SKM-1 treated with dmso at 0.1 percent for 144 hours (cell line): ENCODE results near the gene FRYL.
"Not testable (repeated sequence)": the region's sequence is repeated elsewhere in the genome, so short reads cannot be mapped to it uniquely, and the experiment has no call there.

Experiments used
- DNase-seq: peaks from one replicate; lab custom pipeline; 2025; ENCODE audit not compliant: unreplicated experiment; lab: John Stamatoyannopoulos, UW

The FRYL gene

GRCh38 chr4:48748949-48749596, 31.0 kb downstream of the FRYL start:
- no peak for DNase-seq

DNA sequence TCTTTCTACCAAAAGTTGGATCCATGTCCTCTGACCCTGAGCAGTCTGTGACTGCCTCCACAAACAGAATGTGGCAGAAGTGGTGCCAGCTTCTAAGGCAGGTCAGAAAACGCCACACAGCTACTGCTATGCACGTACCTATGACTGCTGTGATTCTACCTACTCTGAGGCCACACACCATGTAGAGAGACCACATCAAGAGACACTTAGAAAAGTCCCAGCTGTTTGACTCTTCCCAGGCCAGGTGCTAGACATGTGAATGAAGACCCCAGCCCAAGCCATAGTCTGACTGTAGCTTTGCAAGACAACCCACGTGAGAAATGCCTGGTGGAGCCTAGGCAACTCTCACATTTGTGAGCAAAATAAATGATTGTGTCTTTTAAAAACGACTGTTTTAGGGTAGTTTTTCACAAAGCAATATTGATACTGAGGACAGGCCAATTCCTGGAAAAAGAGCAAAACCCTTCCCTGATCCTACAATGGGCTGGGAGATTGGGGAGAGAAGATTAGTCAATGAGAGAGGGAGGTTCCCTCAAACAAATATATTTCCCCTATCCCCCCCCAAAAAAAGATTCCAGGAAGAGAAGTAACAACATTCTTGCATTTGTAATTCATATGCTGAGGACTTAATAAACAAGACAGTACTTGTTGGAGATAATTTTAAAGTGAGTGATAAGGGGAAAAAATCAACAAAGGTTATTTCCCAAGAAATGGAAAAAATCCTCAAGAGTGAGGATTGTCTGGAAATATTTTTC, 33.3 kb downstream of the FRYL start:
- no peak for DNase-seq

DNA sequence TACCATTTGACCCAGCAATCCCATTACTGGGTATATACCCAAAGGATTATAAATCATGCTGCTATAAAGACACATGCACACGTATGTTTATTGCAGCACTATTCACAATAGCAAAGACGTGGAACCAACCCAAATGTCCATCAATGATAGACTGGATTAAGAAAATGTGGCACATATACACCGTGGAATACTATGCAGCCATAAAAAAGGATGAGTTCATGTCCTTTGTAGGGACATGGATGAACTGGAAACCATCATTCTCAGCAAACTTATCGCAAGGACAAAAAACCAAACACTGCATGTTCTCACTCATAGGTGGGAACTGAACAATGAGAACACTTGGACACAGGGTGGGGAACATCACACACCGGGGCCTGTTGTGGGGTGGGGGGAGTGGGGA, 34.9 kb downstream of the FRYL start:
- not testable (repeated sequence) for DNase-seq

DNA sequence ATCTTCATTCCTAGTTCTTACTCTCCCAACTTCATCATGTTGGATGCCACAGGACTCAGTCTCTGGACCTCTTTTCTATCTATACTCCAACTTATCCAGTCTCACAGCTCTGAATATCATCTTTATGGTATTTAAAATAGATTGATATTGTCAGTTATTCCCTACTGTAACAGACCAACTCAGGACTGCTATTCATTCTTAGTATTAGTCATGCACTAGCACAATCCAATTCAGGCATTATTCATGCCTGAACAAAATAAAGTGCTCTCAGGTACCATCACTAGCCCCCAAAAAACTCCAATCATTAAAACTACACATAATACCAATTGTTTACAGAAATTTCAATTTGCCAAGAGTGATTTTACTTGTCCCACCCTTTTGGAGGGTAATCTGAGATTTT, 37.7 kb downstream of the FRYL start:
- DNase-seq, result no peak

DNA sequence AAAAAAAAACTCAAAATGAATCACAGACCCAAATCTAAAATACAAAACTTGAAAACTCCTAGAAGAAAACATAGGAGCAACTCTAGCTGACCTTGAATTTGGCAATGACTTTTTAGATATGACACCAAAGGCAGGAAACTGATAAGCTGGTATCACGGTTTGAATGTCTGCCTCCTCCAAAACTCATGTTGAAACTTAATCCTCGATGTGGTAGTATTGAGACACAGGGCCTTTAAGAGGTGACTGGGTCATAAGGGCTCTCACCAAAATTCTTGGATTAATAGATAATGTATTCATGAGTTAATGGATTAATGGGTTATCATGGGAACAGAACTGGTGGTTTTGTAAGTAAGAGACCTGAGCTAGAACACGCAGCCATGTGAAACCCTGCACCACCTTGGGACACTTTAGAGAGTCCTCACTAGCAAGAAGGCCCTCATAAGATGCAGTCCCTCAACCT, 40.5 kb downstream of the FRYL start:
- DNase-seq, result no peak

GRCh38 chr4:48738856-48739255, 41.2 kb downstream of the FRYL start:
- no peak for DNase-seq

GRCh38 chr4:48728906-48729496, 51.1 kb downstream of the FRYL start:
- DNase-seq, result not testable (repeated sequence)

GRCh38 chr4:48727666-48728459, 52.2 kb downstream of the FRYL start:
- DNase-seq, result no peak

GRCh38 chr4:48725414-48725813, 54.7 kb downstream of the FRYL start:
- DNase-seq, result no peak

DNA sequence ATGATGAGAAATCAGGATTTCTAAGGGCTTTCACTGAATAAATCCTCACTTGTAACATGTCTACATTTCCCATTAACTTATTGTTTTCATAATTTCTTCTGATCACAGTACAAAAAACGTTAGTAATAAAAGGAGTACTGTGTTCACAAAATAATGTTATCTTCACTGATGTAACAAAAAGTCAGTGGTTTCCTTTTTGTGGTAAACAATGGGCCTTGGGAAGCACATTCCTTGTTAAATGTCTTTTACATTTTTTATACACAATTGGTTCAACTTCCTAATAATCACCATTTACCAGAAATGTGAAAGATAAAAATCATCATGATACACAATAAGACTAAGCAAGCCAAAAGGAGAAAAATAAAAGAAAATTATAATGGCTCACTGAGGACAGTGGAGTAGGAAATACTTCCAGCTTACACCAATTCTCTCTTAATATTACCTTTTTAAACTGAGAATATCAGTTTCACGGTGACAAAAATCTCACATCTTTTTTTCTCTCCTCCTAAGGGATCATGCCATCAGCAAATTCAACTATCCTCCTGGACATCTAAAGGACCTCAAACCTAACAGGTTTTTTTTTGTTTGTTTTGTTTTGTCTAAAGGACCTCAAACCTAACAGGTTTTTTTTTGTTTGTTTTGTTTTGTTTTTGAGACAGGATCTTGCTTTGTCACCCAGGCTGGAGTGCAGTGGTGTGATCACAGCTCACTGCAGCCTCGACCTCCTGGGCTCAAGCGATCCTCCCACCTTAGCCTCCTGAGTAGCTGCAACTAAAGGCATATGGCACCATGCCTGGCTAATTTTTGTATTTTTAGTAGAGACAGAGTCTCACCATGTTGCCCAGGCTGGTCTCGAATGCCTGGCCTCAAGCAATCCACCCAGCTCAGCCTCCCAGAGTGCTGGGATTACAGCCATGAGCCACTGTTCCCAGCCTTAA, 57.3 kb downstream of the FRYL start:
- DNase-seq, result no peak

DNA sequence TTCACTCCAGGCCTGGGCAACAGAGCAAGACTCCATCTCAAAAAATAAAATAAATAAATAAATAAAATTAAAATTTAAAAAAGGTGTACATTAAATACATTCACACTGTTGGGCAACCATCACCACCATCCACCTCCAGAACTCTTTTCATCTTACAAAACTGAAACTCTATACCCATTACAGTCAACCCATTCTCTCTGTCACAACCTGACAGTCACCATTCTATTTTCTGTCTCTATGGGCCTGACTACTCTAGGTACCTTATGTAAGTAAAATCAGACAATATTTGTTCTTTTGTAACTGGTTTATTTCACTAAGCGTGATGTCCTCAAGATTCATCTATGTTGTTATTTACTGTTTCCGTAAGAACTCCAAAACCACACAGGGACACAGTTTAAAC, 59.6 kb downstream of the FRYL start:
- DNase-seq, result no peak

DNA sequence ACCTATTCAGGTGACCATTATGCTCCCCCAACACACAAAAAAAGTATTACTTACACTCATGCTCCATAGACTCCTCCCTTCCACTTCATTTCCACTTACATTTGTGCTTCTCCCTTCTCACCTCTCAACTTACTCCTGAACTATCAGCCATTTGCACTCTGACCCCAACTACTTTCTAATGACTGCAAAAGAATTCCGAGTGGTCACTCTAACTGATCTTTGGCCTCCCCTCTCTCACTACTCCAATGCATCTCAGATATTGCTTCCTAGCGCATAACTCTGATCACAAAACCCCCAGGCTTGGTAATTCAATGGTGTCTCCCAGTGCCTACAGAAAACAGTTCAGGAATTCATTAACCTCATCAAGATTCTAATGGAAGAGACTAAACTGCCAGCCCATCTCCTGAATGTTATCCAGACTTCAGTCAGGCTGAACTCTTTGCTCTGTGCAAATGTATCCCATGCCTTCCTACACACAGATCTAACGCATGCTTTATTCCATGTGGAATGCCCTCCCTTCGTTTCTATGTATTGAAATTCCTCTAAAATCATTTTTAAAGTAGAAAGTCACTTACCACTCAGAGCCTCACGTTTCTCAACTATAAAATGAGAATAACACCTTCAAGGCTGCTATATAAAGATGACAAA, 61.1 kb downstream of the FRYL start:
- DNase-seq, result no peak

- not testable (repeated sequence) for DNase-seq
These were observed 63.8 kb downstream of the FRYL start for GRCh38 chr4:48716285-48716684.

DNA sequence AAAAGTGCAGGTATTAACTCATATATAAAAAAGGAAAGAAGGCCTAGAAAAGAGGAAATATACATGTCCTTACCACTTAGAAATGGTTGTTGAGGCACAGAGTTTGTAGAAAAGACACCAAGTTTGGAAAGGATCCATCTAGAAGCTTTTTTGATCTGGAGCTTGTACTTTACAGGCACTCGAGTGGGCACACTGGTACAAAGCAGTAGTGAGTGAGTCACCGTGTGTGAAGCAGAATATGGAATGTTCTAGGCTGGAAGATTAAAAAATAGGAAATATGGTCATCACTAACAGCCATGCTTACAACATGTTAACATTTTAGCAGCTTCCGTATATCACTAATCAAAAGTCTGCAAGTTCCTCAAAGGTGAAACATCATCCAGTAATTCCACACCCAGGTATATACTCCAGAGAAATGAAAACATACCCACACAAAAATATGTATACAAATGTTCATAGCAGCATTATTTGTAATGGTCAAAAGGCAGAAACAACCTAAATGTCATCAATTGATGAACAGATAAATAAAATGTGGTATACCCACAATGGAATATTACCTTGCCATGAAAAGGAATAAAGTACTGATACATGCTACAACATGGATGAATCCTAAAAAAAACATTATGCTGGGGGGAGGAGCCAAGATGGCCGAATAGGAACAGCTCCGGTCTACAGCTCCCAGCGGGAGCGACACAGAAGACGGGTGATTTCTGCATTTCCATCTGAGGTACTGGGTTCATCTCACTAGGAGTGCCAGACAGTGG, 69.5 kb downstream of the FRYL start:
- DNase-seq, result no peak

- DNase-seq, result no peak
These were observed 70.2 kb downstream of the FRYL start for GRCh38 chr4:48709901-48710300.

DNA sequence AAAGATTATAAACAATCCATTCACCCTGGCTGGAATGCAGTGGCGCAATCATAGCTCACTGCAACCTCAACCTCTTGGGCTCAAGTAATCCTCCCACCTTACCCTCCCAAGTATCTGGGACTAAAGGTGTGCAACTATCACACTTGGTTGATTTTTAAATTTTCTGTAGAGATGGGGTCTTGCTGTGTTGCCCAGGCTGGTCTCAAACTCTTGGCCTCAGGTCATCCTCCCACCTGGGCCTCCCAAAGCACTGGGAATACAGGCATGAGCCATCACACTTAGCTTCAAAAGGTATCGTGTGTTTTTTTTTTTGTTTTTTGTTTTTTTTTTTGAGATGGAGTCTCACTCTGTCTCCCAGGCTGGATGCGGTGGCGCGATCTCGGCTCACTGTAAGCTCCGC, 71.5 kb downstream of the FRYL start:
- DNase-seq, result no peak

GRCh38 chr4:48706736-48707135, 73.3 kb downstream of the FRYL start:
- no peak for DNase-seq

- DNase-seq, result no peak
These were observed 74.5 kb downstream of the FRYL start for GRCh38 chr4:48705609-48706008.
